ENCODE data around the gene C4orf50. TPM values are rescaled to one million over a fixed set of nuclear protein-coding genes. Genes with fewer than 3 reads are reported as not detected.

The C4orf50 gene
- total and polyA plus RNA-seq, 2 of the 8 experiments (the other 6 are each of a cell fraction or from before 2014, with no cell fraction given) = 0.08 to 0.22 TPM

- Histone ChIP-seq H3K9me3 (ENCODE audit: insufficient read depth in 2 of 2, low read depth in 1 of 2, low read length in 1 of 2) (no peaks in the 10 kb centered on the region), H2BK120ac (replicated peaks; ENCODE audit: low read depth, low read length) (no peak overlapping the region), H2BK5ac (ENCODE audit: low read depth, low read length) (no peak overlapping the region), H3K14ac (ENCODE audit: insufficient read length) (no peak overlapping the region), H3K23ac (ENCODE audit: insufficient read length) (no peak overlapping the region), H3K79me1 (ENCODE audit: low read depth, low read length) (no peaks in the 10 kb centered on the region), H2BK15ac (ENCODE audit: low read length) (no peak overlapping the region), H2BK12ac (ENCODE audit: low read depth, low read length) (no peak overlapping the region), H3K18ac (ENCODE audit: extremely low read depth, low read length) (no peak overlapping the region), H3K36me3 (ENCODE audit: control insufficient read depth in 2 of 4, insufficient read depth in 4 of 4, low read length in 3 of 4) (no peaks in the 10 kb centered on the region), H3K4me2 (ENCODE audit: insufficient read depth in 1 of 2, low read depth in 2 of 2, low read length in 2 of 2) (no peak overlapping the region), H3K23me2 (ENCODE audit: low read depth, low read length) (no peaks in the 10 kb centered on the region; the same call in 1 of the 2 replicates), H3K9ac (replicated peaks in 1 of 4; ENCODE audit: extremely low read depth in 1 of 4, low read depth in 3 of 4, low read length in 3 of 4) (no peak overlapping the region), H3K56ac (replicated peaks; ENCODE audit: insufficient read length, low read depth, low read length) (no peak overlapping the region), H4K20me1 (replicated peaks in 1 of 2; ENCODE audit: control insufficient read depth in 1 of 2, insufficient read depth in 2 of 2, low read length in 2 of 2) (peaks cover 0 to 3% of the 10 kb centered on the region in 2 experiments), H2AK5ac (ENCODE audit: low read depth, low read length) (no peak overlapping the region), H3K4me3 (ENCODE audit: extremely low read depth in 1 of 4, insufficient read depth in 2 of 4, low read depth in 3 of 4, low read length in 4 of 4) (no peak overlapping the region), H4K91ac (replicated peaks; ENCODE audit: insufficient read length, low read length) (no peak overlapping the region), H3K79me2 (ENCODE audit: control insufficient read depth in 1 of 2, insufficient read depth in 2 of 2, low read length in 2 of 2) (no peaks in the 10 kb centered on the region), H2BK20ac (ENCODE audit: low read length) (no peak overlapping the region), H3K4me1 (replicated peaks in 1 of 4; ENCODE audit: control insufficient read depth in 3 of 4, insufficient read depth in 4 of 4, low read length in 3 of 4) (no peaks in the 10 kb centered on the region; a peak in 1 of 7 replicates), H3K27me3 (replicated peaks in 1 of 4; ENCODE audit: control insufficient read depth in 3 of 4, extremely low read depth in 1 of 4, insufficient read depth in 3 of 4, low read length in 3 of 4) (peaks cover 0 to 21% (median 17%) of the 10 kb centered on the region in 4 experiments; a peak in 6 of 7 replicates), H4K8ac (ENCODE audit: extremely low read depth, insufficient read depth, low read length) (no peak overlapping the region), H2AFZ (ENCODE audit: low read length) (no peak overlapping the region), H3K27ac (ENCODE audit: low read depth, low read length) (no peak overlapping the region), H3K4ac (replicated peaks; ENCODE audit: insufficient read length, low read depth, low read length) (no peak overlapping the region), H4K5ac (ENCODE audit: insufficient read length, low read depth, low read length) (no peak overlapping the region)
- no peak for FAIRE-seq
- ChIA-PET POLR2A (ENCODE audit: partially characterized antibody) (interaction anchor here (1.5 kb wide), 1 partner anchor 8 kb away, joined by 3 read pairs; no protein-coding TSS in a partner anchor), CTCF (ENCODE audit: partially characterized antibody) (interaction anchor here (0.7 to 5.9 kb wide), 14 partner anchors 9 to 320 kb away, joined by 3 to 62 read pairs (median 4); partner anchors contain the start of gene C4orf50)
- no peak for DNase-seq (ENCODE audit: low read depth in 1 of 2, low spot score in 2 of 2)
- 84% methylated on average over 7 of the region's 8 CpGs; no CpG with 5 or more reads in 1 of the 2 experiments for WGBS, 2 experiments (ENCODE audit: extremely low coverage in 1 of 2, insufficient coverage in 1 of 2, insufficient read length in 1 of 2, insufficient replicate concordance in 2 of 2, low coverage in 1 of 2, low lambda C conversion rate in 2 of 2, missing lambda C conversion rate in 1 of 2)
- TF ChIP-seq CREB1 (IDR thresholded peaks at IDR 0.05) (no peak), PHF8 (conservative IDR thresholded peaks at IDR 0.05; ENCODE audit: low read depth, low read length) (no peak), CBX8 (IDR thresholded peaks at IDR 0.05; ENCODE audit: borderline replicate concordance, low read depth, low read length) (no peak), CHD1 (IDR thresholded peaks at IDR 0.05; ENCODE audit: low read depth, low read length) (no peak), CBX5 (IDR thresholded peaks at IDR 0.05; ENCODE audit: low read depth, low read length) (no peak), RXRA (IDR thresholded peaks at IDR 0.05; ENCODE audit: insufficient read depth, low read depth, low read length) (no peak), MAFK (IDR thresholded peaks at IDR 0.05; ENCODE audit: low read depth, low read length) (no peak), CTCF (IDR thresholded peaks at IDR 0.05; ENCODE audit: control extremely low read depth in 1 of 3, insufficient read depth in 1 of 3, low read depth in 1 of 3, low read length in 3 of 3) (no peak), SIRT6 (IDR thresholded peaks at IDR 0.05; ENCODE audit: low read length) (no peak), TEAD4 (IDR thresholded peaks at IDR 0.05; ENCODE audit: low read depth, low read length) (no peak), EP300 (IDR thresholded peaks at IDR 0.05; ENCODE audit: borderline replicate concordance in 1 of 2, low read depth in 2 of 2, low read length in 2 of 2) (no peak), JUND (IDR thresholded peaks at IDR 0.05; ENCODE audit: low read length) (no peak)
Observed at GRCh38 chr4:6011686-6012085, 6.5 kb downstream of the C4orf50 start.

All from H1 (cell line).